GM21717 (cell line): Measurements from ENCODE around the gene UGP2.

Source experiments
- ATAC-seq: cut with Tn5 transposase; IDR thresholded peaks from one replicate; pipeline ENCODE4 v1.9.1; 2021; ENCODE audit warnings: mild to moderate bottlenecking, moderate library complexity; ENCODE audit not compliant: unreplicated experiment

The UGP2 gene

GRCh38 chr2:63861220-63861822 is 19.6 kb downstream of the UGP2 start:
- ATAC-seq = no peak

- ATAC-seq = no peak
Measured at GRCh38 chr2:63862806-63863205, 21.1 kb downstream of the UGP2 start.

- ATAC-seq = no peak
Measured at GRCh38 chr2:63863707-63864106, 22.0 kb downstream of the UGP2 start.

- ATAC-seq = no peak
Measured at GRCh38 chr2:63865159-63865799, 23.6 kb downstream of the UGP2 start.

- no peak for ATAC-seq
Measured at GRCh38 chr2:63866009-63866709, 24.5 kb downstream of the UGP2 start.

- ATAC-seq = no peak
Measured at GRCh38 chr2:63870679-63871078, 29.0 kb downstream of the UGP2 start.

- ATAC-seq = no peak
Measured at GRCh38 chr2:63871864-63872263, 30.2 kb downstream of the UGP2 start.

GRCh38 chr2:63872571-63873328 is 31.1 kb downstream of the UGP2 start:
- ATAC-seq = no peak

- no peak for ATAC-seq
Measured at GRCh38 chr2:63874204-63875130, 32.8 kb downstream of the UGP2 start.

GRCh38 chr2:63875131-63875527 is 33.4 kb downstream of the UGP2 start:
- no peak for ATAC-seq

GRCh38 chr2:63875559-63876245 is 34.0 kb downstream of the UGP2 start:
- ATAC-seq = no peak

GRCh38 chr2:63876311-63876710 is 34.6 kb downstream of the UGP2 start:
- ATAC-seq = no peak

- ATAC-seq = no peak
Measured at GRCh38 chr2:63878486-63878885, 36.8 kb downstream of the UGP2 start.

GRCh38 chr2:63879876-63880433 is 38.3 kb downstream of the UGP2 start:
- ATAC-seq = no peak

- ATAC-seq = no peak
Measured at GRCh38 chr2:63880625-63881024, 38.9 kb downstream of the UGP2 start.

GRCh38 chr2:63881205-63881604 is 39.5 kb downstream of the UGP2 start:
- no peak for ATAC-seq

- ATAC-seq = no peak
Measured at GRCh38 chr2:63882395-63883105, 40.9 kb downstream of the UGP2 start.

GRCh38 chr2:63886445-63886844 is 44.7 kb downstream of the UGP2 start:
- no peak for ATAC-seq

GRCh38 chr2:63888053-63888452 is 46.4 kb downstream of the UGP2 start:
- ATAC-seq = no peak
